Nephron progenitor cell (in vitro differentiated cells): ENCODE measurements around the gene FGF1.
A peak's percentile ranks its signal among the peaks of the same experiment; 100 is the strongest.

Source experiments
- DNase-seq: peaks from one replicate; pipeline ENCODE4 v3.0.0; 2021
- H3K27ac Mint-ChIP-seq: 2 replicates; pipeline ENCODE4 v1.8.0; 2021; ENCODE audit warnings: mild to moderate bottlenecking, moderate library complexity, mixed read lengths
- H3K27me3 Mint-ChIP-seq: 2 replicates; pipeline ENCODE4 v1.8.0; 2021; ENCODE audit warnings: mild to moderate bottlenecking, low read depth, mixed read lengths; ENCODE audit not compliant: poor library complexity
- H3K36me3 Mint-ChIP-seq: 2 replicates; pipeline ENCODE4 v1.8.0; 2021; ENCODE audit warnings: low read depth, mixed read lengths
- H3K4me1 Mint-ChIP-seq: 2 replicates; pipeline ENCODE4 v1.8.0; 2021; ENCODE audit warnings: mixed read lengths
- H3K4me3 Mint-ChIP-seq: 2 replicates; pipeline ENCODE4 v1.8.0; 2021; ENCODE audit warnings: mild to moderate bottlenecking, moderate library complexity, mixed read lengths
- H3K9me3 Mint-ChIP-seq: 2 replicates; pipeline ENCODE4 v1.8.0; 2021; ENCODE audit warnings: mild to moderate bottlenecking, moderate library complexity, mixed read lengths
- CTCF ChIP-seq: fragments of 200-600 bp; sonication (generic); IDR thresholded peaks from 2 replicates; pipeline ENCODE4 v1.5.0; 2021; ENCODE audit warnings: antibody characterized with exemption

Gene FGF1

GRCh38 chr5:142644127-142644526 is 41.8 kb downstream of the FGF1 start:
- Mint-ChIP-seq H3K4me1 (peaks cover 55% of the 10 kb centered on the region), H3K4me3 (no peak overlapping the region), H3K9me3 (no peaks in the 10 kb centered on the region), H3K36me3 (no peaks in the 10 kb centered on the region), H3K27me3 (no peaks in the 10 kb centered on the region), H3K27ac (no peak overlapping the region)
- no peak for DNase-seq
- no peak for TF ChIP-seq CTCF

- TF ChIP-seq CTCF: no peak
- DNase-seq: no peak
- Mint-ChIP-seq H3K9me3 (no peaks in the 10 kb centered on the region), H3K27me3 (no peaks in the 10 kb centered on the region), H3K36me3 (no peaks in the 10 kb centered on the region), H3K27ac (no peak overlapping the region), H3K4me3 (no peak overlapping the region), H3K4me1 (peaks cover 55% of the 10 kb centered on the region)
Observed at GRCh38 chr5:142643634-142644033, 42.3 kb downstream of the FGF1 start.

DNA sequence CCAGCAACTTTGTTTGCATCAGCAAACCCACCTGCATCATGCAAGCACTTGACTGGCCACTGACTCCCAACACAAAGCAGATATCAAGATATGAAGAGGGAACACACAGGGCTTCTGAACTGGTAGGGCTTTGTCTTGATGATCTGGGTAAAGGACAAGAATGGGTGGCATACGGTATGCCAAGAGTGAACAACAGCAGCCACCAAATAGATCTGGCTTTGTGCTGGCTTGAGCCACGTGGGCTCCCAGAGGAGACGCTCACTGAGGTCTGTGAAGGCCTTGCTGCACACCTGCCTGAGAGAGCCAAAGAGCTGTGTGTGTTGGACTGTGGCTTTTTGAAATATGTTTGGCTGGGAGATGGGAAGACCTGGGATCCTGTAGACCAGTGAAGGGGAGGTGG is 43.5 kb downstream of the FGF1 start:
- Mint-ChIP-seq H3K9me3 (no peaks in the 10 kb centered on the region), H3K27ac (peak overlapping the region; percentile 38), H3K36me3 (no peaks in the 10 kb centered on the region), H3K4me3 (no peak overlapping the region), H3K27me3 (no peaks in the 10 kb centered on the region), H3K4me1 (peaks cover 55% of the 10 kb centered on the region)
- no peak for TF ChIP-seq CTCF
- DNase-seq: no peak

DNA sequence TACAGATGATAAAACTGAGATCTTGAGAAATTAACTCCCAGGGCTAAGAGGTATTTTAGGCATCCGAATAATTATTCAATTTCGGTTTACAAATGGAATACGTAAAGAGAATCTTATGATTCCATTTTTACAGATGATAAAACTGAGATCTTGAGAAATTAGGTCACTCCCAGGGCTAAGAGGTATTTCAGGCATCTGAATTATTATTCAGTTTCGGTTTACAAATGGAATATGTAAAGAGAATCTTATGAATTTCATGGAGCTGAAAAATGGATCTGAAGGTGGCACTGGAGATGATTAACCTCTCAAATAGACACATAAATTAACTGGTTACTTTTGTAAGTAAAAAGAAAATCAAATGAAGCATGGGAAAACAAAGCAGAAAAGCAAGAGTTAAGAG is 44.2 kb downstream of the FGF1 start:
- DNase-seq: no peak
- peak overlapping the region; percentile 2 for H3K4me3 Mint-ChIP-seq
- no peaks in the 10 kb centered on the region for H3K36me3 Mint-ChIP-seq
- no peak for TF ChIP-seq CTCF
- peak overlapping the region; percentile 38 for H3K27ac Mint-ChIP-seq
- no peaks in the 10 kb centered on the region for H3K9me3 Mint-ChIP-seq
- H3K27me3 Mint-ChIP-seq: no peaks in the 10 kb centered on the region
- H3K4me1 Mint-ChIP-seq: peaks cover 58% of the 10 kb centered on the region

- no peak for DNase-seq
- no peak overlapping the region for H3K4me3 Mint-ChIP-seq
- H3K9me3 Mint-ChIP-seq: no peaks in the 10 kb centered on the region
- H3K4me1 Mint-ChIP-seq: peaks cover 67% of the 10 kb centered on the region
- no peak overlapping the region for H3K27ac Mint-ChIP-seq
- H3K27me3 Mint-ChIP-seq: no peaks in the 10 kb centered on the region
- TF ChIP-seq CTCF: no peak
- no peaks in the 10 kb centered on the region for H3K36me3 Mint-ChIP-seq
Observed at GRCh38 chr5:142640316-142641005, 45.4 kb downstream of the FGF1 start.

DNA sequence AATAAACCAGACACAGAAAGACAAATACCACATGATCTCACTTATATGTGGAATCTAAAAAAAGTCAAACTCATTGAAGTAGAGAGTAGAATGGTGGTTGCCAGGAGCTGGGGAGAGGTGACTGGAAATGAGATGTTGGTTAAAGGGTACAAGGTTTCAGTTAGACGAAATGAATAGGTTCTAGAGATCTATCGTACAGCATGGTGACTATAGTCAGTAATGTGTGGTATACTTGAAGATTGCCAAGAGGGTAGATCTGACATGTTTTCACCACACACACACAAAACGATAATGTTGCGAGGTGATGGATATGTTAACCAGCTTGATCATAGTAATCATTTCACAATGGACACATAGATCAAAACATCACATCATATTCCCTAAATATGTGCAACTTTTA is 46.4 kb downstream of the FGF1 start:
- no peak overlapping the region for H3K4me3 Mint-ChIP-seq
- H3K4me1 Mint-ChIP-seq: peaks cover 64% of the 10 kb centered on the region
- no peaks in the 10 kb centered on the region for H3K27me3 Mint-ChIP-seq
- no peak for DNase-seq
- no peak for TF ChIP-seq CTCF
- H3K9me3 Mint-ChIP-seq: no peaks in the 10 kb centered on the region
- H3K27ac Mint-ChIP-seq: no peak overlapping the region
- no peaks in the 10 kb centered on the region for H3K36me3 Mint-ChIP-seq
